Measurements from ENCODE around the gene SLC17A9.

- TF ChIP-seq CTCF (IDR thresholded peaks at IDR 0.05), result peak; percentile 84 to 96 (median 92)
- no peak for TF ChIP-seq POLR2A (IDR thresholded peaks at IDR 0.05)
Measured at GRCh38 chr20:63009045-63009961, 56.8 kb downstream of the SLC17A9 start.

Measured in adrenal gland (tissue), 5 donors.